Measurements from ENCODE around the gene PSMB5.

Gene PSMB5

DNA sequence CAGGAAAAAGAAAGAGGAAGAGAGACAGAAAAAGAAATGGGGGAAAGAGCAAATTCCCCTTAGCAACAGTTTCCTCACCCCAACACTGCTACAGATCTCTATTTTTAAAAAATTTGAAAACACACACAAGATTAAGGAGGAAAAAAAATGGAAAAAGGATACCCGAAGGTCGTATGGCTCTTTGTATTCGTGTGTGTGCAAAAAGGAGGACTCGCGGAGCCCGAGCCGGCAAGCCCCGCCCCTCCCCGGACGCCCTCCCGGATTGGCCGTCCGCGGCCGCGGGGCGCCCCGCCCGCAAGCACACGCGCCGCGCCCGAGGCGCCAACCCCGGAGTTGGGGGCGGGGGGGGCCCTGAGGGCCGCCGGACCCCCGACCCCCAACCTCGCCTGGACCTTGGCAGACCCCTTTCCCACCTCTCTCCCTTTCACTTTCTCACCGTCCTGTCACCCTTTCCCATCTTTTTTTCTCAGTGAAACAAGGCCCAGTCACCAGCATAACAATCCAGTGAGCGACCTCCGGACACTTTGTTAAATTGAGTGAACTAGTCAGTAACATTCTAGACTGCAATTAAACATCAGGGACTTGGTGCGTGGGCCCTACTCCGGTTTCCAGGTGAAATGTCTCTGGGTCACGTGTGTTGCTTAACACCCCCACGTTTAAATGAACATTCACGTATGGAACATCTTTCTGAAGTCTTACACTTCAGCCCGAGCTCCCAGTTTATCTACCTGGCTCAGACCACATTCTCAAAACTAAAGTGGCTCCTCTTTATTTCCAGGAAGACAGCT lies 24.6 kb downstream of the PSMB5 start, which contains the start of gene C14orf93 (continued):
- TF ChIP-seq ZNF610 (tag by site-specific recombination; IDR thresholded peaks at IDR 0.05; ENCODE audit: borderline replicate concordance) (no peak), ZNF558 (tag by site-specific recombination; IDR thresholded peaks at IDR 0.05) (no peak), KLF10 (tag by site-specific recombination; IDR thresholded peaks at IDR 0.05) (0 out of 2 replicates have a peak, but pooled peaks have one; percentile 41), ZNF155 (tag by site-specific recombination; IDR thresholded peaks at IDR 0.05) (no peak), ZNF184 (tag by site-specific recombination; IDR thresholded peaks at IDR 0.05) (no peak), SP2 (tag by site-specific recombination; IDR thresholded peaks at IDR 0.05) (peak; percentile 23; the same call in 1 of the 2 replicates), MZF1 (tag by site-specific recombination; IDR thresholded peaks at IDR 0.05; ENCODE audit: borderline replicate concordance) (no peak), ZNF704 (tag by site-specific recombination; IDR thresholded peaks at IDR 0.05) (no peak), ZNF707 (tag by site-specific recombination; IDR thresholded peaks at IDR 0.05) (no peak), ZBTB17 (tag by site-specific recombination; IDR thresholded peaks at IDR 0.05) (no peak), ZNF660 (tag by site-specific recombination; IDR thresholded peaks at IDR 0.05) (no peak), ZNF2 (tag by site-specific recombination; IDR thresholded peaks at IDR 0.05) (no peak), ZNF624 (tag by site-specific recombination; IDR thresholded peaks at IDR 0.05) (no peak), ZNF274 (IDR thresholded peaks at IDR 0.05; ENCODE audit: low read length) (no peak), ZNF274 (tag by site-specific recombination; IDR thresholded peaks at IDR 0.05; ENCODE audit: borderline replicate concordance) (no peak), OSR2 (tag by site-specific recombination; IDR thresholded peaks at IDR 0.05) (no peak), ZNF23 (tag by site-specific recombination; IDR thresholded peaks at IDR 0.05; ENCODE audit: borderline replicate concordance) (no peak), PRDM1 (tag by site-specific recombination; IDR thresholded peaks at IDR 0.05) (peak; percentile 94), ZNF302 (tag by site-specific recombination; IDR thresholded peaks at IDR 0.05; ENCODE audit: low read depth) (no peak), ZNF394 (tag by site-specific recombination; IDR thresholded peaks at IDR 0.05; ENCODE audit: borderline replicate concordance) (no peak), ZNF530 (tag by site-specific recombination; IDR thresholded peaks at IDR 0.05; ENCODE audit: low read depth) (no peak), ZFP41 (tag by site-specific recombination; IDR thresholded peaks at IDR 0.05; ENCODE audit: borderline replicate concordance) (no peak), ZNF211 (tag by site-specific recombination; IDR thresholded peaks at IDR 0.05; ENCODE audit: low read depth) (no peak), ZNF701 (tag by site-specific recombination; IDR thresholded peaks at IDR 0.05) (no peak), ZNF239 (tag by site-specific recombination; IDR thresholded peaks at IDR 0.05) (no peak), ZSCAN16 (tag by site-specific recombination; IDR thresholded peaks at IDR 0.05) (no peak), BCL11A (tag by site-specific recombination; IDR thresholded peaks at IDR 0.05; ENCODE audit: low read depth) (no peak)
- TF ChIP-seq, protein P1, sequence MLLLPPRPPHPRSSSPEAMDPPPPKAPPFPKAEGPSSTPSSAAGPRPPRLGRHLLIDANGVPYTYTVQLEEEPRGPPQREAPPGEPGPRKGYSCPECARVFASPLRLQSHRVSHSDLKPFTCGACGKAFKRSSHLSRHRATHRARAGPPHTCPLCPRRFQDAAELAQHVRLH (tag by site-specific recombination; IDR thresholded peaks at IDR 0.05) = 0 out of 2 replicates have a peak, but pooled peaks have one; percentile 35
- TF ChIP-seq, protein P2, sequence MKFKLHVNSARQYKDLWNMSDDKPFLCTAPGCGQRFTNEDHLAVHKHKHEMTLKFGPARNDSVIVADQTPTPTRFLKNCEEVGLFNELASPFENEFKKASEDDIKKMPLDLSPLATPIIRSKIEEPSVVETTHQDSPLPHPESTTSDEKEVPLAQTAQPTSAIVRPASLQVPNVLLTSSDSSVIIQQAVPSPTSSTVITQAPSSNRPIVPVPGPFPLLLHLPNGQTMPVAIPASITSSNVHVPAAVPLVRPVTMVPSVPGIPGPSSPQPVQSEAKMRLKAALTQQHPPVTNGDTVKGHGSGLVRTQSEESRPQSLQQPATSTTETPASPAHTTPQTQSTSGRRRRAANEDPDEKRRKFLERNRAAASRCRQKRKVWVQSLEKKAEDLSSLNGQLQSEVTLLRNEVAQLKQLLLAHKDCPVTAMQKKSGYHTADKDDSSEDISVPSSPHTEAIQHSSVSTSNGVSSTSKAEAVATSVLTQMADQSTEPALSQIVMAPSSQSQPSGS (tag by site-specific recombination; IDR thresholded peaks at IDR 0.05; ENCODE audit: low read depth) = no peak
- TF ChIP-seq, protein P3, sequence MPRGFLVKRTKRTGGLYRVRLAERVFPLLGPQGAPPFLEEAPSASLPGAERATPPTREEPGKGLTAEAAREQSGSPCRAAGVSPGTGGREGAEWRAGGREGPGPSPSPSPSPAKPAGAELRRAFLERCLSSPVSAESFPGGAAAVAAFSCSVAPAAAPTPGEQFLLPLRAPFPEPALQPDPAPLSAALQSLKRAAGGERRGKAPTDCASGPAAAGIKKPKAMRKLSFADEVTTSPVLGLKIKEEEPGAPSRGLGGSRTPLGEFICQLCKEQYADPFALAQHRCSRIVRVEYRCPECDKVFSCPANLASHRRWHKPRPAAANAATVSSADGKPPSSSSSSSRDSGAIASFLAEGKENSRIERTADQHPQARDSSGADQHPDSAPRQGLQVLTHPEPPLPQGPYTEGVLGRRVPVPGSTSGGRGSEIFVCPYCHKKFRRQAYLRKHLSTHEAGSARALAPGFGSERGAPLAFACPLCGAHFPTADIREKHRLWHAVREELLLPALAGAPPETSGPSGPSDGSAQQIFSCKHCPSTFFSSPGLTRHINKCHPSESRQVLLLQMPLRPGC (tag by site-specific recombination; IDR thresholded peaks at IDR 0.05) = no peak
- TF ChIP-seq, protein P4, sequence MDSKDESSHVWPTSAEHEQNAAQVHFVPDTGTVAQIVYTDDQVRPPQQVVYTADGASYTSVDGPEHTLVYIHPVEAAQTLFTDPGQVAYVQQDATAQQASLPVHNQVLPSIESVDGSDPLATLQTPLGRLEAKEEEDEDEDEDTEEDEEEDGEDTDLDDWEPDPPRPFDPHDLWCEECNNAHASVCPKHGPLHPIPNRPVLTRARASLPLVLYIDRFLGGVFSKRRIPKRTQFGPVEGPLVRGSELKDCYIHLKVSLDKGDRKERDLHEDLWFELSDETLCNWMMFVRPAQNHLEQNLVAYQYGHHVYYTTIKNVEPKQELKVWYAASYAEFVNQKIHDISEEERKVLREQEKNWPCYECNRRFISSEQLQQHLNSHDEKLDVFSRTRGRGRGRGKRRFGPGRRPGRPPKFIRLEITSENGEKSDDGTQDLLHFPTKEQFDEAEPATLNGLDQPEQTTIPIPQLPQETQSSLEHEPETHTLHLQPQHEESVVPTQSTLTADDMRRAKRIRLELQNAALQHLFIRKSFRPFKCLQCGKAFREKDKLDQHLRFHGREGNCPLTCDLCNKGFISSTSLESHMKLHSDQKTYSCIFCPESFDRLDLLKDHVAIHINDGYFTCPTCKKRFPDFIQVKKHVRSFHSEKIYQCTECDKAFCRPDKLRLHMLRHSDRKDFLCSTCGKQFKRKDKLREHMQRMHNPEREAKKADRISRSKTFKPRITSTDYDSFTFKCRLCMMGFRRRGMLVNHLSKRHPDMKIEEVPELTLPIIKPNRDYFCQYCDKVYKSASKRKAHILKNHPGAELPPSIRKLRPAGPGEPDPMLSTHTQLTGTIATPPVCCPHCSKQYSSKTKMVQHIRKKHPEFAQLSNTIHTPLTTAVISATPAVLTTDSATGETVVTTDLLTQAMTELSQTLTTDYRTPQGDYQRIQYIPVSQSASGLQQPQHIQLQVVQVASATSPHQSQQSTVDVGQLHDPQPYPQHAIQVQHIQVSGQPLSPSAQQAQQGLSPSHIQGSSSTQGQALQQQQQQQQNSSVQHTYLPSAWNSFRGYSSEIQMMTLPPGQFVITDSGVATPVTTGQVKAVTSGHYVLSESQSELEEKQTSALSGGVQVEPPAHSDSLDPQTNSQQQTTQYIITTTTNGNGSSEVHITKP (tag by site-specific recombination; IDR thresholded peaks at IDR 0.05) = peak; percentile 96
- TF ChIP-seq, protein P5, sequence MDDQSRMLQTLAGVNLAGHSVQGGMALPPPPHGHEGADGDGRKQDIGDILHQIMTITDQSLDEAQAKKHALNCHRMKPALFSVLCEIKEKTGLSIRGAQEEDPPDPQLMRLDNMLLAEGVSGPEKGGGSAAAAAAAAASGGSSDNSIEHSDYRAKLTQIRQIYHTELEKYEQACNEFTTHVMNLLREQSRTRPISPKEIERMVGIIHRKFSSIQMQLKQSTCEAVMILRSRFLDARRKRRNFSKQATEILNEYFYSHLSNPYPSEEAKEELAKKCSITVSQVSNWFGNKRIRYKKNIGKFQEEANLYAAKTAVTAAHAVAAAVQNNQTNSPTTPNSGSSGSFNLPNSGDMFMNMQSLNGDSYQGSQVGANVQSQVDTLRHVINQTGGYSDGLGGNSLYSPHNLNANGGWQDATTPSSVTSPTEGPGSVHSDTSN (CRISPR knock-in tag; IDR thresholded peaks at IDR 0.05) = no peak

Data from HEK293 (cell line).